GM19328 (cell line): Measurements from ENCODE around the gene ZP3.
"Not testable (repeated sequence)": the region's sequence is repeated elsewhere in the genome, so short reads cannot be mapped to it uniquely, and the experiment has no call there.

Source experiments
- ATAC-seq: cut with Tn5 transposase; IDR thresholded peaks from one replicate; pipeline ENCODE4 v1.9.1; 2021; ENCODE audit warnings: mild to moderate bottlenecking, moderate library complexity; ENCODE audit not compliant: unreplicated experiment

ZP3 gene

GRCh38 chr7:76424413-76425111, at the start of gene ZP3:
Gene ZP3, plus strand, starts transcription at chr7:76424950. Its CDS starts 15 bp downstream, at chr7:76424965.
- ATAC-seq, result peak; percentile 68

DNA sequence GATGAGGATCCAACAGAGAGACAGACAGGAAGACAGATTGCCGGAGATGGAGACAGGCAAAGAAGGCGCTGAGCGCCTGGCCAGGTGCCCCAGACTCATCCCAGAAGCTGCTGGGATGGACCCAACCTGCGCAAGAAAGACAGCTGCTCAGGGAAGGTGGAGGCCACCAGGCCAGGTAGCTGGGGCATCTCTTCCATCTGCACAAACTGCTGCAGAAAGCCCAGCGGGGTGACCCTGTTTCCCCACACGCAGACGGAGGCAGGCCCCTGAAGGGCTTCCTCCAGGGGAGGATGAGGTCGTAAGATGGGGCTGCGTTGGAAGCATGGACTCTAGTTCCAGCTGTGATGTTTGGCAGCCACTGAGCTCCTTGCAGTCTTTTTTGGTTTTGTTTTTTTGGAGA, 49.5 kb upstream of the ZP3 start:
- no peak for ATAC-seq

GRCh38 chr7:76377186-76377918, 47.4 kb upstream of the ZP3 start:
- no peak for ATAC-seq

GRCh38 chr7:76380623-76380966, 44.2 kb upstream of the ZP3 start:
- ATAC-seq, result no peak

DNA sequence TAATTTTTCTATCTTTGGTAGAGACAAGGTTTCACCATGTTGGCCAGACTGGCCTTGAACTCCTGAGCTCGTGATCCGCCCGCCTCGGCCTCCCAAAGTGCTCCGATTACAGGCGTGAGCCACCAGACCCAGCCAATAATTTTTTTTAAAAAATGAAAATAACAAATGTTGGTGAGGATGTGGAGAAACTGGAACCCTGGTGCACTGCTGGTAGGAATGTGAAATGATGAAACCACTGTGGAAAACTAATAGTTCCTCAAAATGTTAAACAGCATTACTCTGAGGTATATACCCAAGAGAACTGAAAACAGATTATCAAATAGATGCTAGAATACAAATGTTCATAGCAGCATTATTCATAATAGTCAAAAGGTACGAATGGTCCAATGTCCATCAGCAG, 42.9 kb upstream of the ZP3 start:
- no peak for ATAC-seq

DNA sequence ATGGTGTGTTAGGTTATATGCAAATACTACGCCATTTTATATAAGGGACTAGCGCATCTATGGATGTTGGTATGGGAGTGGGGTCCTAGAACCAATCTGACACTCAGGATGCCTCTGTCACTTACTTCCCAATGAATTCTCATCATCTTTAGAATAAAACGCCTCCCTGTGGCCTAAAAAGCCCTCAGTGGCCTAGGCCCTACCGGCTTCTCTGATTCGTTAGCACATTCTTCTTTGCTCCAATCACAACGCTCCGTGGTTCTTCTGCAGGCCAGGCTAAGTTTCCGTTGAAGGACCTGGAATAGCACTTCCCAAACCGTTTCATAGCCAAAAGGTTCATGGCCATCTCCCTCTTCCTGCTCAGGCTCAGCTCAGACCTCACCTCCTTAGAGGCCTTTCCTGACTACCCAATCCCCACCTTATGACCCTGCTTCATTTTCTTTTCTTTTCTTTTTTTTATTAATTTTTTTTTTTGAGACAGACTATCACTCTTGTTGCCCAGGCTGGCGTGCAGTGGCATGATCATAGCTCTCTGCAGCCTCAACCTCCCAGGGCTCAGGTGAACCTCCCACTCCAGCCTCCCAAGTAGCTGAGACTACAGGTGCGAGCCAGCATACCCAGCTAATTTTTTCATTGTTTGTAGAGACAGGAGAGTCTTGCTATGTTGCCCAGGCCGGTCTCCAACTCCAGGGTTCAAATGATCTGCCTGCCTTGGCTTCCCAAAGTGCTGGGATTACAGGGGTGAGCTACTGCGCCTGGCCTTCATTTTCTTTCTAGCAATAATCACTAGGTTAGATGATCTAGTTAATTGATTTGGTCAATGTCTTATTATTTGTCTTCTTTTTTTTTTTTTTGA, 41.4 kb upstream of the ZP3 start:
- no peak for ATAC-seq

- no peak for ATAC-seq
These were observed 38.0 kb upstream of the ZP3 start for GRCh38 chr7:76386691-76387260.

DNA sequence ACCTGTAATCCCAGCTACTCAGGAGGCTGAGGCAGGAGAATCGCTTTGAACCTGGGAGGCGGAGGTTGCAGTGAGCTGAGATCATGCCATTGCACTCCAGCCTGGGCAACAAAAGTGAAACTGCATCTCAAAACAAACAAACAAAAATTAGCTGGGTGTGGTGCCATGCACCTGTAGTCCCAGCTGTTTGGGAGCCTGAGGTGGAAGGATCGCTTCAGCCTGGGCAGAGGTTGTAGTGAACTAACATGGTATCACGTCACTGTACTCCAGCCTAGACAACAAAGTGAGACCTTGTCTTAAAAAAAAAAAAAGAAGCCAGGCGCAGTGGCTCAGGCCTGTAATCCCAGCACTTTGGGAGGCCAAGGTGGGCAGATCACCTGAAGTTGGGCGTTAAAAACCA, 37.0 kb upstream of the ZP3 start:
- not testable (repeated sequence) for ATAC-seq

DNA sequence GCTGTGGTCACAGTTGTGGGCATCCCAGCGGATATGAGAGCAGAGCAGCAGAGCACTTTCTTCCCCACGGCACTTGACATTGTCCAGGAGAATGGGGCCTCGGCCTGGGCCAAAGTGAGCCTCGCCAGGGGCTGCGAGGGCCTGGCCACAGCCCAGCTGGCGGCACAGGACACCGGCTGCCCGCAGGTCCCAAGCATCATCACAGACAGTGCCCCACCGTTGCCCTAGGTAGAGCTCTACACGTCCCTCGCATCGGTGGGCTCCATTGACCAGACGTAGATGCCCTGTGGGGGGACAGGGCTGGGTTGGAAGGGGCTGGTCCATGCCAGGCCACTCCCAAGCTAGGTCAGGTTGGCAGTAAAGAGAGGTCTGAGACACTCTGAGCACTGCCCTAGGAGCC, 34.7 kb upstream of the ZP3 start:
- no peak for ATAC-seq

- ATAC-seq, result no peak
These were observed 32.1 kb upstream of the ZP3 start for GRCh38 chr7:76392531-76393115.

GRCh38 chr7:76393116-76394031, 31.4 kb upstream of the ZP3 start:
- ATAC-seq, result peak; percentile 81

GRCh38 chr7:76394957-76395356, 29.8 kb upstream of the ZP3 start:
- ATAC-seq, result no peak

DNA sequence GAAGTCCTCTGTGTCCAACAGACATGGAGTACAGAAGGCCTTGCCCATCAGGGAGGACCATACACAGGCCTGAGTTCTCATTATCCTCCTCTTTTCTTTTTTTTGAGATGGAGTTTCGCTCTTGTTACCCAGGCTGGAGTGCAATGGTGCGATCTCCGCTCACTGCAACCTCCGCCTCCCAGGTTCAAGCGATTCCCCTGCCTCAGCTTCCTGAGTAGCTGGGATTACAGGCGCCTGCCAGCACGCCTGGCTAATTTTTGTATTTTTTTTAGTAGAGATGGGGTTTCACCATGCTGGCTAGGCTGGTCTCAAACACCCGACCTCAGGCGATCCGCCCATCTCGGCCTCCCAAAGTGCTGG, 29.2 kb upstream of the ZP3 start:
- ATAC-seq, result not testable (repeated sequence)

- no peak for ATAC-seq
These were observed 28.6 kb upstream of the ZP3 start for GRCh38 chr7:76395965-76396726.

DNA sequence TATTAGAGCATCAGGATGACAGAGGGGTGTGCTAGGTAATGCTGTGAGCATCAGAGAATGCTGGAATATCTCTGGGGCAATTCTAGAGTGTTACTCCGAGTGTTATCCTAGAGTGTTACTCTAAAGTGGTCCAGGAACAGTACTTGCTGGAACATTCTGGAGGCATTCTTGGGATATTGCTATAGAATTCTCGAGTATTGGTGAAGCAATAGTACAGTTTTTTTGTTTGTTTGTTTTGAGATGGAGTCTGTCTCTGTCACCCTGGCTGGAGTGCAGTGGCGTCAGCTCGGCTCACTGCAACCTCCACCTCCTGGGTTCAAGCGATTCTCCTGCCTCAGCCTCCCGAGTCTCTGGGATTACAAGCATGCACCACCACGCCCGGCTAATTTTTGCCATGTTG, 27.9 kb upstream of the ZP3 start:
- ATAC-seq, result no peak

GRCh38 chr7:76397409-76398183, 27.2 kb upstream of the ZP3 start:
- no peak for ATAC-seq

DNA sequence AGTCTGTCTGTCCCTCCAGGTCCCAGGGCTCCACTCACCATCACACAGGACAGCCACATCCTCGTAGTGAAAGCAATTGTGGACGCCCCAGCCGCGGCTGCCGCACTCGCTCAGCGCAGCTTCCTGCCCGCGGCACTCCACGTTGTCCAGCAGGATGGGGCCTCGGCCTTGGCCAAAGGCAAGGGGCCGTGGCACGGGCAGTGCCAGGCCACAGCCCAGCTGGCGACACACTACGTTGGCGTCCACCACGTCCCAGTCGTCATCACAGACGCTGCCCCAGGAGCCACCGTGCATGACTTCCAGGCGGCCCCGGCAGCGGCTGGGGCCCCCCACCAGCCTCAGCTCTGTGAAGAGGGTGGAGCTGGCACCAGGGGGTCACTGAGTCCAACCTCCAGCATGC, 24.5 kb upstream of the ZP3 start:
- no peak for ATAC-seq

- ATAC-seq, result not testable (repeated sequence)
These were observed 21.7 kb upstream of the ZP3 start for GRCh38 chr7:76403097-76403496.
